ENCODE results near the gene ACOXL.

Gene ACOXL

DNA sequence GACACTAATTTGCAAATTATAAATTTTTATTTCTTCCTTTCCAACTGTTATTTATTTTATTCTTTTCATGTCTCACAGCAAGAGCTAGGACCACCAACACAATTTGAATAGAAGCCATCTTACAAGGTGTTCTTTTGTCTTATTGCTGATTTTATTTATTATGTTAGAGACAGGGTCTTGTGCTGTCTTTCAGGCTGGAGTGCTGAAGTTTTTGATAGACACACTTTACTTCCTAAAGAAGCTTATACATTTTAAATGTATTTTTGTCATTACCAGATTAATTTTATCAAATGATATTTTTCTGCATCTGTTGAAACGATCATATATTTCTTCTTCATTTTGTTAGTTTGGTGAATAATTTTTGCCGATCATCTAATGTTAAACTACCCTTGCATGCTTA, 258.1 kb downstream of the ACOXL start:
- DNase-seq = no peak

- no peak for DNase-seq
Measured at GRCh38 chr2:110991911-110992310, 259.5 kb downstream of the ACOXL start.

DNA sequence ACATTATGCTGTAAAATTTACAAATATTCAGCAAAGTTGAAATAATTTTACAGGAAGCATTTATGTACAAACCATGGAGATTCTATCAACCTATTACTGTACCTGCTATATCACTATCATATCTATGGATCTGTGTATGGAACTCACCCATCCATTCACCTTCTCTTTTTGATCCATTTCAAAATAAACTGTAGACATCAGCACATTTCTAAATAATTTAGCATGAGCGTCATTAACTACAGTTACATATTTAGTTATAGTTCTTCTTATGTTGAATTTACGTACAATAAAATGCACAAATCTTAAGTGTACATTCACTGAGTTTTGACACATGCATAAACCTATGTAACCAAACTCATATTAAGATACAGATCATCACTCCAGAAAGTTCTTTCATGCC, 260.5 kb downstream of the ACOXL start:
- no peak for DNase-seq

DNA sequence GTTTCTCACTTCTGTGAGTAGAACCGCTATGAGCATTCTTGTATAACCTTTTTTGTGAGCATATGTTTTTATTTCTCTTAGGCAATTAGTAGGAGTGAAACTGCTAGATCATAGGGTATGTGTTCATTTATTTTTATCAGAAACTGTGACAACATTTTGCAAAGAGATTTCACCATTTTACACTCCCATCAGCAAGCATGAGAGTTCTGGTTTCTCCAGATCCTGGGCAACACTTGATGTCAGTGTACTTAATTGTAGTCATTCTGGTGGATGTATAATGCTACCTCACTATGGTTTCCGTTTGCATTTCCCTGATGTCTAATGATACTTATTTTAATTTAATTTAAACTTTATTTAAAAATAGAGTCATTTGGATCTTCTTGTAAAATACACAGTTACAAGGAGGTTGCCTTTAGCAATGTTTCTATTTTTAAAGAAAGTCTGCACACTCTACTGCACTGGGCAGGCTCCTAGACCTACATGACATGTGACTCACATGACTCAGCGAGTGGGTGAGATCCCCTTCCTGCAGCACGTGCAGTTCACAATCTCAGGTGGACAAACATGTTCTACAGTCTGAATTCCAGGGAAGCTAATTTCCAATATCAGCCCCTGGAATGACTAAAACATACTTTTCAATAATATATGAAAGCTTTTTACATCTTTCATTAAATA, 261.3 kb downstream of the ACOXL start:
- DNase-seq = no peak

DNA sequence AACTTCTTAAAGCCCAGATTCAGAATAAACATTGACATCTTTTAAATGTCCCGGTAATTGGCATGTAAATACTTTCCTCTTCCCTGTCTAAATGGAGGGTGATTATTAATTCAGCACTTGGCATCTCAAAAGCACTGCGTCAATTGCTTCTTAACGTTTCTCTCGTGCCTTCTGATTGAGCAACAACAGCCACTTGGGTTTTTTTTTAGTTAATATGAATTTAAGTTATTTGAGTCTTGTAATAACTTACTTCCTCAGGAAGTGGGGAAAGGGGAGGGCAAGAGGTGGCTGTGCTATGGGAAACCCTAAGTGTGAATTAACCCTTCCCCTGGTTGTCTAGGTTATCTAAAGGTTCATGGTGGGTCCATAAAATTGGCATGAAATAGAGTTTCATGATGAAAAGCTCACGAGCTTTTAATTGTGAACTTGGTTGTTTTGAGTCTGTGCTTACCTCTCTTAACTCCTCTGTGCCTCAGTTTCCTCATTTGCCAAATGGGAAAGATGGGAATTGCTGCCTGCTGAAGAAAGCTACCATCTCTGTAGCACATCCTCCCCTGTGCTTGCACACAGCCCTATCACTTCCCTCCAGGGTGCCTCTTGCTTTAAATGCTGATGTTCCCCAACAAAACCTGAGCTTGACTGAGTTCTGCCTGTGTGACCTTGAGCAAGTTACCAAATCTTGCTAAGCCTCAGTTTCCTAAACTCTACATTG, 262.0 kb downstream of the ACOXL start:
- DNase-seq = no peak

- no peak for DNase-seq
Measured at GRCh38 chr2:110995911-110996310, 263.5 kb downstream of the ACOXL start.

DNA sequence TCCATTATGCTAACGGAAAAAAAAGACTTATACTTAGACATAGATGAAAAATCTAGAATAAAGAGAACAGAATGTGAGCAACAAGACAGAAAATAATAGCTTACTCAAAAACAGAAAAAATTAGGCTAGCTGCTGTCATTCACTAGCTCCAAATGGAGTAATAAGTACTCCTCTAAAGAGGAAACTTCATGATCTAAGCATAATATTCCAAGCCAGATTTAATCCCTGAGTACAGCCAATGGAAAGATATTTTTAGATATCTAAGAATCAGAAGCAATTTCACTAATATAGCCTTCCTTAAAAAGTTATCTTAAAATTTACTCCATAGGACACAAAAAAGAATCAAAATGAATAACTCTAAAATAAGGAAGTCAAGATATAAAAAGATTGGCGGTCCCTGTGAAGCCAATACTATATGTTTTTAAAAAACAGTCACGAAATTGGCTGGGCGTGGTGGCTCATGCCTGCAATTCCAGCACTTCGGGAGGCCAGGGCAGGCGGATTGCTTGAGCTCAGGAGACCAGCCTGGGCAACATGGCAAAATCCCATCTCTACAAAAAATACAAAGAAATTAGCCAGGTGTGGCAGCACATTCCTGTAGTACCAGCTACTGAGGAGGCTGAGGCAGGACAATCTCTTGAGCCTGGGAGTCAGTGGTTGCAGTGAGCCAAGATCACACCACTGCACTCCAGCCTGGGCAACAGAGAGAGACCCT, 265.1 kb downstream of the ACOXL start:
- no peak for DNase-seq

DNA sequence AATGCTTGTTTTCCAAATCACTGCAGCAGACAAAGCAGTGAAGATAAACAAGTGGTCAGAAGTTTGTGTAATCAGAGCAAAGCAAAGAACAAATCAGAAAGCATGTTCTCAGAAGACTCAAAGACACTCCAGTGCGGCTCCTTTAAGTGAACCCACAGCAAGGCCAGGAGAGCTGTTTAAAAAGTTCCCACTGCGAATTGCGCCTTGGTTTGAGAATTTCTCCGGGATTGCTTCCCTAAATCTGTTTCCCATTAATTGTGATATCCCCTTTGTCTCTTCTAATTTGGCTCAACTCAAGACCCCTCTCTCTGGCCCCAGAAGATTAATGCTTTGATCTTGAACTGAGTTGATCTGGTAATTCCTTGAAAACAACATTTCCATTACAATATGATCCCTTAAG, 265.9 kb downstream of the ACOXL start:
- DNase-seq = no peak

DNA sequence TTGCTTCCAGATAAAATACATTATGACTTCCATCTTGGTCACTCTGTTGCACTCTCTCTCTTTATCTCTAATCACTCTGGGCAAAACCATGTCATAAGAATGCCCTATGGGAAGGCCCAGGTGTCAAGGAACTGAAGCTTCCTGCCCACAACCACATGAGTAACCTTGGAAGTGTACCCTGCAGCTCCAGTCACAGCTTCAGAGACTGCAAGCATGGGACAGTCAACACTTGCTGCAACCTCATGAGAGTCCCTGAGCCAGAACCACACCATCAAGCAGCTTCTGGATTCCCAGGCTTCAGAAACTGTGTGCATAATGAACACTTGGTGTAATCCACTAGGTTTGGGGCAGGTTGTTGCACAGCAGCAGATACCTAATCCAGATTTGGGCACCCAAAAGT, 267.3 kb downstream of the ACOXL start:
- DNase-seq = no peak

DNA sequence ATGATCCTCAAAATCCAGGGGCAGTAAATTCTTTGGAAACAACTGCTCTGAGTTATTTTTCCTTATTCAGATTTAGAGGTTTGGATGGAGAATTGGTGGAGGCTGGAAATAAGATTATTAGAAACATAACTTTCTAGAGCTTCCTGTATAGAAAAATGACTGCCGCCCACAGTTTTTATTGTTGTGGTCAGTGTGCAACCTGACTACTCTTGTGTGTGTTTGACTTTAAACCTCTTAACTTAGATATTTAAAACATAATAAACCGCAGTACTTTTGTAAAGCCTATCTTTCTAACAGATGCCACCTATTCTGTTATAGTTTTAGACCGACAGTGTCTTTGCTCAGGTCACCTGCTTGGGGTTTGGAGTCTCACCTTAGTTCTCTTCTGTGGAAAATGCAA, 272.9 kb downstream of the ACOXL start:
- no peak for DNase-seq

DNA sequence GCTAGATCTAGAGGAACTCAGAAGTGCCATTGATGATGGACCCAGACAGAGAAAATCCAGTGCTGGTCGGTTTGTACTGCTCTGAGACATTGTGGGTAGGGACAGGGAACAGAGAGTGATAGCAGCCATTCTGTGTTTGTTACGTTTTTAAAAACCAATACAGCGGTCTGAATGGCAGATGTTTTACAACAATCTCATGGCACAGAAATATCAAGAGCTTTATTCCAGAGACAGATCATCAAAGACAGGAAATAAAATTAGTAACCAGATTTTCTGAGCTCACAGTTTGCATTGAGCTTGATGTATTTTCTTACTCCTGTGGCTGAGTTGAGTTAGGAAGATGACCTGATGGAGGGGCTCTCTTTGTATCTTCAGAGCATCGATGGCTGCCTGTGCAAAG, 273.4 kb downstream of the ACOXL start:
- no peak for DNase-seq

- DNase-seq = no peak
Measured at GRCh38 chr2:111007757-111008688, 275.6 kb downstream of the ACOXL start.

GRCh38 chr2:111011218-111011617, 278.8 kb downstream of the ACOXL start:
- DNase-seq = no peak

- no peak for DNase-seq
Measured at GRCh38 chr2:111015283-111015995, 283.1 kb downstream of the ACOXL start.

DNA sequence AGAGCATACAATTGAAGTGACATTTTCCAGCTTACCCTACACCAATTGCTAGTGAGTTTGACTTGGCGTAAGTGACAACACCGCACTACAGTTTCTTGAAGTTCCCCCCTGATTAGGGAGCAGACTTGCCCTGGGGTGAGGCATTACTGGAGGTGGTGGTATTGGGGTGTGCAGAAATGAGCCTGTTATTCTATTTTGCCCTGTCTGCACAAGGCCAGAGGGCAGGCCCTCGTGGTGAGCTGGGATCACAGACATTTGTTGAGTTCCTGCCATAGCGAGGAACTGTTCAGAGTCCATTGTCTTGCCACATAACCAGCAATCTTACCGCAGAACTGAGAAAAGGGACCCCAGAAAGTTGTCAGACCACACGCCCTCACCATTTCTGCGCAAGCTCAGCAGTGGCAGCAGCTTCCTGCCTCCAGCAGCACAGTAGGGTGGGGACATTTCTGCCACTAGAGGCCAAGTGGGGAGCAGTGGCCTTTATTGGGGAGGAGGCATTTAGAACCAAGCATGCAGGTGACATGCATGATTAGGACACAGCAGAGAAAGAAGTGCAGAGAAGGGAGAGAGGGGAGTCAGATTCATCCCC, 284.8 kb downstream of the ACOXL start:
- no peak for DNase-seq

DNA sequence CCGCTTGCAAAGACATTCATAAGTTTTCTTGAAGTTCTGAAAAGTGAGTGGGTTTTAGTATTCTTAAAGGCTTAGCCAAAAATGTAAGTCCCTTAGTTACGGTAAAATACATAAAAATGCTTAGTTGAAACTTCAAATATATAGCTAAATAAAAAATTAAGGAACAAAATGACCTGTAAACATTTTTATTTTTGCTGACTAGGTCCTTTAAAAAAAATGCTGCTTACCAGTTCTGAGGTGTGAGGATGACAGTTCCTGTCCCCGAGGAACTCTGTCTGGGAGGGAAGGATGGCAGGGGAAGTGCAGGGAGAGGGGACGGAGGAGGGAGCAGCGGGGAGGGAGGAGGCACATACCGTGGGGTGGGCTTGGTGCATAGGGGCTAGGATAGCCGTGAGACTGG, 285.5 kb downstream of the ACOXL start:
- no peak for DNase-seq

DNA sequence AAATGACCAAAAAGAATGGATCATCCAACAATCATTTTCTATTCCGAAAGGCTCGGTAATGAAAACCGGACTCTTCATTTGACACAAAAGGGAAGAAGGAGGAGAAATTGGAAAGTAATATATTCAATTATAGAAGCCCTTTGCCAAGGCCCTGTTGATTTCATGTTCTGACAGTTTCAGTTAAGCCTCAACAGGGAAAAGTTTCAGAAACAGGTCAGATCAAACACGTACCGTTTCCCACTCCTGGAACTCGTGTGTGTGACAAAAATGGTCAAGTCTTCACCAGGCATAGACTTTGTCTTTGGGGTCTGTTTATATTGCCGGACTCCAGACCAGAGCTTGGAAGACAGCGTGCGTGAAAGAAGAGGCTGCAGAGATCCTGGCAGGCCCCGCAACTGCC, 287.0 kb downstream of the ACOXL start:
- no peak for DNase-seq

DNA sequence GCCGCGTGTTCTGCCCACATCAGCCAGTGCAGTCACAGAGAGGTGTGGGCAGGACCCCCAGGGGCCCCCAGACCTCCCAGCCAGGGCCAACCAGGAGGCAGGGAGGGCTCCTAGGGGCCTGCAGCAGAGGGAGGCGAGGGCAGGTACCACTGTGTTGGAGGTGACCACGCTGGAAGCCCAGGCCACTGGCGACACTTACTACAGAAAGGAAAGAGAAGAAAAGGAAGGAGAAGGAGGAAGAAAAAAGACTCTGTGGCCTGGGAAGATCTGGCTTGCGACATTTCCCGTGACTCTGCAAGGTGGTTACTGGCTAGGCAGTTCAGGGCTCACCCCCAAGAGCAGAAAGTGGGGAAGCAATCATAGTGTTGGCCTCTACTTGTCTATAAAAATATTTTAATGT, 290.3 kb downstream of the ACOXL start:
- DNase-seq = no peak

- no peak for DNase-seq
Measured at GRCh38 chr2:111024496-111024895, 292.1 kb downstream of the ACOXL start.

DNA sequence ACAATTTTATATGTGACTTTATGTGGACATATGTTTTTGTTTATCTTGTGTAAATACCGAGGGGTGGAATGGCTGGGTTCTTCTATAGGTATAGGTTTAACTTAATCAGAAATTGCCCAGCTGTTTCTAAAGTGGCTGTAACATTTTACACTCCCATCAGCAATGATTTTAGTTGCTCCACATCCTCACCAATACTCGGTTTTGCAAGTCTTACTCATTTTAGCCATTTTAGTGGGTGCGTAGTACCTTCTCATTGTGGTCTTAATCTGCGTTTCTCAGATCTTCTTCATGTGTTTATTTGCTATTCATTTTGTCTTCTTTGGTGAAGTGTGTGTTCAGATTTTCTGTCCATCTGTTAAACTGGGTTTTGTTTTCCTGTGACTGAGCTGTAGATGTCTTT, 292.9 kb downstream of the ACOXL start:
- DNase-seq = no peak

- DNase-seq = no peak
Measured at GRCh38 chr2:111028720-111029119, 296.3 kb downstream of the ACOXL start.

All from activated CD4-positive, CD25-positive, alpha-beta regulatory T cell (primary cell).